22Rv1 (cell line): ENCODE results near the gene FBXO28.

ENCODE experiments used
- H3K27ac ChIP-seq: fragments of 450-650 bp; 2 replicates; pipeline ENCODE4 v1.5.1; 2017
- ZFX ChIP-seq: fragments of 450-650 bp; IDR thresholded peaks from 2 replicates; pipeline ENCODE4 v1.6.1; 2017; ENCODE audit warnings: antibody characterized with exemption, borderline replicate concordance
- TF ChIP-seq, protein P1 (sequence below): fragments of 450-650 bp; IDR thresholded peaks from 2 replicates; pipeline ENCODE4 v1.5.1; 2017; ENCODE audit warnings: mild to moderate bottlenecking

Gene FBXO28

DNA sequence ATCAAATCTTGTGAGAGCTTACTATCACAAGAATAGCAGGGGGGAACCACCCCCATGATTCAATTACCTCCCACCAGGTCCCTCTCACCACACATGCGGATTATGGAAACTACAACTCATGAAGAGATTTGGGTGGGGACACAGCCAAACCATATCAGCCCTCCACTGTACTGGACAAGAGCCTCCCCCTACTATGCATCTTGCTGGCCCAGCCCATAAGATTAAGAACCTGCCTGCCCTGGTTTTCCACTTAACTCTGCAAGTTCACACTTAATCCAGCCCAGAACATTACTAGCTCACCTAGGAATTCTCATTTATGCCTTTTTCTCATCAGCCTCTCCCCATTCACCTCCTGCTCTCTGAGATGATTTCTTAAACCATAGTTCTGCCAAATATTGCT, 18.0 kb upstream of the FBXO28 start:
- no peak overlapping the region for H3K27ac ChIP-seq
- TF ChIP-seq, protein P1, sequence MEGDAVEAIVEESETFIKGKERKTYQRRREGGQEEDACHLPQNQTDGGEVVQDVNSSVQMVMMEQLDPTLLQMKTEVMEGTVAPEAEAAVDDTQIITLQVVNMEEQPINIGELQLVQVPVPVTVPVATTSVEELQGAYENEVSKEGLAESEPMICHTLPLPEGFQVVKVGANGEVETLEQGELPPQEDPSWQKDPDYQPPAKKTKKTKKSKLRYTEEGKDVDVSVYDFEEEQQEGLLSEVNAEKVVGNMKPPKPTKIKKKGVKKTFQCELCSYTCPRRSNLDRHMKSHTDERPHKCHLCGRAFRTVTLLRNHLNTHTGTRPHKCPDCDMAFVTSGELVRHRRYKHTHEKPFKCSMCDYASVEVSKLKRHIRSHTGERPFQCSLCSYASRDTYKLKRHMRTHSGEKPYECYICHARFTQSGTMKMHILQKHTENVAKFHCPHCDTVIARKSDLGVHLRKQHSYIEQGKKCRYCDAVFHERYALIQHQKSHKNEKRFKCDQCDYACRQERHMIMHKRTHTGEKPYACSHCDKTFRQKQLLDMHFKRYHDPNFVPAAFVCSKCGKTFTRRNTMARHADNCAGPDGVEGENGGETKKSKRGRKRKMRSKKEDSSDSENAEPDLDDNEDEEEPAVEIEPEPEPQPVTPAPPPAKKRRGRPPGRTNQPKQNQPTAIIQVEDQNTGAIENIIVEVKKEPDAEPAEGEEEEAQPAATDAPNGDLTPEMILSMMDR, result no peak
- TF ChIP-seq ZFX, result no peak

DNA sequence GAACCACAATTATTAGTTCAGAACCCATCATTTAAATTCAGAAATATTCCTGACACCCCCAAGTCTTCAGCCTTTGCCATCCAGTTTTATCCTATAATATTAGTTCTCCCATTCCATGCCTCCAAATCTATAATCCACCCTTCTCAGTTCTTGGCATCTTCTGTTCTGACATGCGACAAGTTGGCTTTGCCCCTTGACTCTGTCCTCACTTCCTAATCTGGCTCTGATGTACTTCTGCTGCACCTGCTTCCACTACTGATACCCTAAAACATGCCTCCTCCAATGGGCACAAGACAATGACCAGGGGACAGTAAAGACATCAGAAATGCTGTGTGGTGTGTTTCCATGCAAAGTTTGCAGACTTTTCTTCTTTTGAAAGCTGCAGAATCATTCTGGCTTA, 17.1 kb upstream of the FBXO28 start:
- no peak for TF ChIP-seq ZFX
- TF ChIP-seq, protein P1, result no peak
- H3K27ac ChIP-seq, result no peak overlapping the region

DNA sequence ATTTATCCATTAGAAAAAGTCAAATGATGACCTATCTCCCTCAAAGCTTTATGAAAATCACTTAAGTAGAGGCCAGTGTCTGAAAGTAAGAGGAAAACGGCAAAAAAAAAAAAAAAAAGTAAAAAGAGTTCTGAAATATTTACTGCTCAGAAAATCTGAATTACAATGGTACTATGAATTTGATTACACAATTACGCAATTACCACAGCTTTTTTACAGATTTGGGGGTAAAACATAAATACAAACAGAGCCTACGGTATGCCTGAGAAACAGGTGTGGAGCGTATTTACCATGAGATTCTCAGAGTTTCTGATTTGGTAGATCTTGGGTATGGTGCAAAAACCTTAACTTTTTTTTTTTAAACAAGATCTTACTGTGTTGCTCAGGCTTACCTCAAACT, 15.9 kb upstream of the FBXO28 start:
- no peak for TF ChIP-seq ZFX
- TF ChIP-seq, protein P1, result no peak
- H3K27ac ChIP-seq, result no peak overlapping the region

DNA sequence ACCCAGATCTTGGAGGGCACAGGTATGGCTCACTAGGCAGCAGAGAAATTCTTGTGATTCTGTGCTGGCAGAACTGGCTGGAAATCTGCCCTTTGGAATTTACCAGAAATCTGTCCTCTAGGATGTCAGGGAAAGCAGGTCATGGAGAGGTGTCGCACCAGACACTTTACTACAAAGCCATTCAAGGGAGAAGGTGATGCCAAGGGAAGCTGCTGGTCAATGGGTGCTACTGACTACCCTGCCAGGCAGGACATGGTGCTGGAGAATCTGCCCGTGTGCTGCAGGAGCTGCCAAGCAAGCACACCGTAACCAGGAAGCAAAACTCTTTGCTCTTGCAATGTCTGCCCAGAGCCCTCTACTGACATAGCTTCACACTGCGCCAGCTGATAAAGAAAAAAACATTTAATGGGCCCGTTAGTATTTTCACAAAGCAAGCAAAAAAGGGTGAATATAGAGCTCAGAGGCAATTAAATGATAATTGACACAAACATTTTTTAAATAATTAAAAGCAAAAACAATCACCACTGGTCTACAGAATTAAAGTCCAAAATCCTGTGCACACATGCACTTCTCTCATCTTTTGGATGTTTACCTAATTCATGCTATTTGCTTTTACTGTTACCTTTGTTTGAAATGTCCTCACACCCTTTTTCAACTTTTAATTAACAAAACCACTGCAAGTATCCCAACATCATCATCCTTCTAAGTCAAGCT, 7.2 kb upstream of the FBXO28 start:
- TF ChIP-seq, protein P1, result peak; percentile 84
- no peak for TF ChIP-seq ZFX
- no peak overlapping the region for H3K27ac ChIP-seq

DNA sequence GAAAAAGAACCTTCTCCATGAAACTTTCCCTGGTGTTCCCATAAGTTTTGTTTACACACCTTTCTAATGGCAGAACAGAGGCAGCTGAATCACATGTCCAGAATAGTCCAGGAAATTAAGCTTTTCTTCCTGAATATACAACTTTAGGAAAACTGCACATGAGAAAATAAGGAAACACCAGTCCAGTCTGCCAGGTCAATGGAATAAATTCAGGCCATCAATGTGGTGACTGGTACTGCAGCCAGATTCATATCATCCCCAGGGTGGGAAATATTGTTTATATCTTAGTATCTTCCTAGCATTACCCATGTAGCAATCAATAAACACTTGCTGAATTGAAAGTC, 6.7 kb upstream of the FBXO28 start:
- H3K27ac ChIP-seq, result no peak overlapping the region
- TF ChIP-seq, protein P1, result no peak
- TF ChIP-seq ZFX, result no peak

DNA sequence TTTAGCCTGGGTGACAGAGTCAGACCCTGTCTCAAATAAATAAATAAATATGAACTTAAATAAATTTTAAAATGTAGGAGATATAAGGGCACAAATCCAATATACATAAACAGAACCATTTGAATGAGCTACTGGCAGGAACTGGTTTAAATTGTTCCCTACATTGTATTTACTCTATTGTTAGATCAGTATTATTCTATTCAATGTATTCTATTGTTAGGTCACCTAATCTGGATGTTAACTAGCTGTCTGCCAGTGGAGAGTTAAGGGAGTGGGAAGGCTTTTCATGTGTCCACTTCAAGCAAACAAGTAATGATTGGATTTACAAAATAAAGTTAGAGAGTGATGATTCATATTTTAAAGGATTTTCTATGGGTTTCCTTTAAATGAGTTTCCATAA, 4.9 kb upstream of the FBXO28 start:
- TF ChIP-seq ZFX, result no peak
- TF ChIP-seq, protein P1, result no peak
- H3K27ac ChIP-seq, result no peak overlapping the region

DNA sequence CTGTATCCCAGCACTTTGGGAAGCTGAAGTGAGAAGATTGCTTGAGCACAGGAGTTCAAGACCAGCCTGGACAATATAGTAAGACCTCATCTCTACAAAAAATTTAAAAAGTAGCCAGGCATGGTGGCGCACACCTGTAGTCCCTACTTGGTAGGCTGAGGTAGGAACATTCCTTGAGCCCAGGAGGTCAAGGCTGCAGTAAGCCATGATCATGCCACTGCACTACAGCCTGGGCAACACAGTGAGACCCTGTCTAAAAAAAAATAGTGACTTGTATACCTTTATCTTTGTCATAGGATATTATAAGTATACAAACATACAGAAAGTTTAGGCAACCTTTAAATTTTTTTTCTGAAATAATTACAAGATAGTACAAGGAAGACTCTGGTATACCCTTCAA, 3.9 kb upstream of the FBXO28 start:
- TF ChIP-seq, protein P1, result no peak
- no peak for TF ChIP-seq ZFX
- no peak overlapping the region for H3K27ac ChIP-seq
